ENCODE measurements around the gene LGALSL.

LGALSL gene

GRCh38 chr2:64492821-64493220 lies 38.9 kb downstream of the LGALSL start:
- DNase-seq (ENCODE audit: low read depth in 3 of 3, low spot score in 1 of 3): no peak

DNA sequence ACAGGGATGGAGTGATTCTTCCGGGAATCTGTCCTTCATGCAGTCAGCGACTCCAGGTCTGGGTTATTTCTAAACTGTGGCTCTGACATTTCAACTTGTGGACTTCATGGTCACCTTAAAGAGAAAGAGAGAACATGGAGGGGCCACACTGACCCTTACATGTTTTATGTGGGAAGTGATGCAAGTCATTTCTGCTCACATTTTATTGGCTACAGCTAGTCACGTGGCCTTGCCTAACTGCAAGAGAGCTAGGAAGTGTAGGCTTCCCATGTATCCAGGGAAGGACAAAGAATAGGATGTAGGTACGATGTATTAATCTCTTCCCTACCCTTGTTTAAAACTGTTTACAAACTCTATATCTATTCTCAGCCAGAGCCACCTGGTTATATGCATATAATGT lies 39.8 kb downstream of the LGALSL start:
- DNase-seq (ENCODE audit: low read depth in 3 of 3, low spot score in 1 of 3): no peak

- no peak for DNase-seq (ENCODE audit: low read depth in 3 of 3, low spot score in 1 of 3)
Measured at GRCh38 chr2:64498438-64498837, 44.5 kb downstream of the LGALSL start.

GRCh38 chr2:64500549-64500948 lies 46.6 kb downstream of the LGALSL start:
- no peak for DNase-seq (ENCODE audit: low read depth in 3 of 3, low spot score in 1 of 3)

- DNase-seq (ENCODE audit: low read depth in 3 of 3, low spot score in 1 of 3): no peak
Measured at GRCh38 chr2:64501946-64502345, 48.0 kb downstream of the LGALSL start.

- DNase-seq (ENCODE audit: low read depth in 3 of 3, low spot score in 1 of 3): no peak
Measured at GRCh38 chr2:64502860-64503259, 48.9 kb downstream of the LGALSL start.

DNA sequence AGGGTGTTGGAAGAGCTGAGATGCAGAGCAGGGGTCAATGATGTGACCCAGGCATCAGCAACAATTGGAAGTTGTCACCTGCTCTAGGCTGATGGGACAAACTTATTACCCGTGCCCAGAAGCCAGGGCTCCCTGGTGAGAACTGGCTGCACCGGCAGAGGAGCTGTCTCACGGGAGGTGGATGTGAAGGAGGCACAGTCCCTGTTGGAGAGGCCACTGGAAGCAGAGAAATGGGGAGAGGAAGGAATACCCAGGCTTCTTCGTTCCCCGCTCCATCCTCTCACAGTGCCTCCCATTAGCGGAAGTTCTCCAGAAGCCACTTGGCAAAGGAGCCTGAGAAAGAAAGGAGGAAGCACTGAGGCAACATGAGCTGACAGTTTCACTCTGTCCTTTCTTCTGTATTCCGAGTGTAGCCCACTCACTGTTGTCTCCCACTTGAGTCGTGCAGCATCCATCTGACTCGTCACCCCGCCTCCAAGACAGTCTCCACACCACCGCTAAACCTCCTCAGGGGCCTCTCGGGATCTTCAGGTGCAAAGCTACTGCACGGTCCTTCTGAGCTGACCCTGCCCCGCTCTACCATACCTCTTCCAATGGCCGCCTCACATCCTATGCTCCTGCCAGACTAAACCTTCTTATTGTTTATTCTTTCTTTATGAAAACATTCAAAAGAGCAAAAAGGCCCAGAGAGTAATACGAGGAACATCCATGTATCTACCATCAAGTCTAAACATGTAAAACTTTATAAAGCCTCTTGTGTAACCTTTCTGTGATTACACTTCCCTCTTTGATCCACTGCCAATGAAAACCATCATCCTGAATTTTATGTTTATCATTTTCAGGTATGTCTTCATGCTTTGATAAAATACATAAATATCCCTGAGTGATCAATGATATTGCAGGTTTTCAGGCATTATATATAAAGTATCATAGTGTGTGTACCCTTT lies 51.1 kb downstream of the LGALSL start:
- no peak for DNase-seq (ENCODE audit: low read depth in 3 of 3, low spot score in 1 of 3)

- DNase-seq (ENCODE audit: low read depth in 3 of 3, low spot score in 1 of 3): no peak
Measured at GRCh38 chr2:64506686-64507085, 52.7 kb downstream of the LGALSL start.
